Calu3 (cell line): Measurements from ENCODE around the gene NDUFA3. TPM values are rescaled to one million over a fixed set of nuclear protein-coding genes. Genes with fewer than 3 reads are reported as not detected.

ENCODE experiments used
- Bru-seq: library from RNA; stranded (reverse); fragments of 400-500 nt; gene quantifications from one replicate; lab custom pipeline; 2021; lab: Mats Ljungman, UMichigan
- BruChase-seq, 2 experiments: library from RNA; stranded (reverse); fragments of 400-500 nt; gene quantifications; one replicate each; lab custom pipeline; 2021; lab: Mats Ljungman, UMichigan
- BruUV-seq: library from RNA; stranded (reverse); fragments of 400-500 nt; replicated peaks from 2 replicates; lab custom pipeline; 2021; lab: Mats Ljungman, UMichigan
- CTCF ChIA-PET: fragments of 300-600 bp; sonication (Branson Sonifier 250); formaldehyde crosslinking; loops from one replicate; lab custom pipeline; 2022; ENCODE audit warnings: antibody characterized with exemption; lab: Charles Lee
- DNase-seq: peaks from one replicate; pipeline ENCODE4 v3.0.0; 2022
- H3K27ac Mint-ChIP-seq: one replicate; pipeline ENCODE4 v1.8.0; 2022; ENCODE audit warnings: mixed read lengths; ENCODE audit not compliant: unreplicated experiment
- H3K27me3 Mint-ChIP-seq: one replicate; pipeline ENCODE4 v1.8.0; 2022; ENCODE audit warnings: mixed read lengths; ENCODE audit not compliant: unreplicated experiment
- H3K36me3 Mint-ChIP-seq: one replicate; pipeline ENCODE4 v1.8.0; 2022; ENCODE audit warnings: mild to moderate bottlenecking, moderate library complexity, mixed read lengths; ENCODE audit not compliant: insufficient read depth, unreplicated experiment
- H3K4me1 Mint-ChIP-seq: one replicate; pipeline ENCODE4 v1.8.0; 2022; ENCODE audit warnings: mild to moderate bottlenecking, low read depth, mixed read lengths; ENCODE audit not compliant: unreplicated experiment
- H3K4me3 Mint-ChIP-seq: one replicate; pipeline ENCODE4 v1.8.0; 2022; ENCODE audit warnings: mild to moderate bottlenecking, low read depth, moderate library complexity, mixed read lengths; ENCODE audit not compliant: unreplicated experiment
- H3K9me3 Mint-ChIP-seq: one replicate; pipeline ENCODE4 v1.8.0; 2022; ENCODE audit warnings: low read depth, mixed read lengths; ENCODE audit not compliant: unreplicated experiment
- intact Hi-C: fragments of 100-400 bp; cut with micrococcal nuclease; formaldehyde crosslinking; loops from one replicate; pipeline ENCODE4 v1.10.0; 2022; ENCODE audit not compliant: unreplicated experiment
- long read RNA-seq: library from polyadenylated mRNA; stranded (forward); transcript quantifications from one replicate; pipeline ENCODE4 v2.0.0, GENCODE V29; 2022
- total RNA-seq: library from RNA; stranded (reverse); gene quantifications from 2 replicates; pipeline ENCODE4 v1.2.3, GENCODE V29; 2022
- TF ChIP-seq, protein P1 (sequence below): fragments of 200-600 bp; IDR thresholded peaks from one replicate; pipeline ENCODE4 v1.8.0; 2022; ENCODE audit warnings: antibody characterized with exemption; ENCODE audit not compliant: unreplicated experiment

Gene NDUFA3
- 228 and 255 TPM in 2 replicates for total RNA-seq
- Bru-seq, nascent RNA = percentile 78 among the genes with signal in this experiment
- percentile 90 among the genes with signal in this experiment for BruChase-seq, experiment 1, labeled RNA remaining after a 6-hour chase
- BruChase-seq, experiment 2, labeled RNA remaining after a 2-hour chase = percentile 86 among the genes with signal in this experiment
- long read RNA-seq, transcript NDUFA3-203 (4 exons, 338 nt) = minor isoform, 5 of 561 reads
- long read RNA-seq, transcript NDUFA3-214 (4 exons, 963 nt) = major isoform, 390 of 561 reads
- long read RNA-seq, transcript NDUFA3-213 (3 exons, 541 nt) = minor isoform, 23 of 561 reads
- long read RNA-seq, transcript NDUFA3-202 (5 exons, 435 nt) = minor isoform, 74 of 561 reads
- long read RNA-seq, partial matches to known transcripts = 10 of 561 reads
- long read RNA-seq, other reads (novel, unspliced or antisense) = 45 of 561 reads

GRCh38 chr19:54102421-54103169, at the start of gene NDUFA3:
Gene NDUFA3, plus strand, starts transcription at chr19:54102855. Its CDS starts 24 bp downstream, at chr19:54102879.
- TF ChIP-seq, protein P1, sequence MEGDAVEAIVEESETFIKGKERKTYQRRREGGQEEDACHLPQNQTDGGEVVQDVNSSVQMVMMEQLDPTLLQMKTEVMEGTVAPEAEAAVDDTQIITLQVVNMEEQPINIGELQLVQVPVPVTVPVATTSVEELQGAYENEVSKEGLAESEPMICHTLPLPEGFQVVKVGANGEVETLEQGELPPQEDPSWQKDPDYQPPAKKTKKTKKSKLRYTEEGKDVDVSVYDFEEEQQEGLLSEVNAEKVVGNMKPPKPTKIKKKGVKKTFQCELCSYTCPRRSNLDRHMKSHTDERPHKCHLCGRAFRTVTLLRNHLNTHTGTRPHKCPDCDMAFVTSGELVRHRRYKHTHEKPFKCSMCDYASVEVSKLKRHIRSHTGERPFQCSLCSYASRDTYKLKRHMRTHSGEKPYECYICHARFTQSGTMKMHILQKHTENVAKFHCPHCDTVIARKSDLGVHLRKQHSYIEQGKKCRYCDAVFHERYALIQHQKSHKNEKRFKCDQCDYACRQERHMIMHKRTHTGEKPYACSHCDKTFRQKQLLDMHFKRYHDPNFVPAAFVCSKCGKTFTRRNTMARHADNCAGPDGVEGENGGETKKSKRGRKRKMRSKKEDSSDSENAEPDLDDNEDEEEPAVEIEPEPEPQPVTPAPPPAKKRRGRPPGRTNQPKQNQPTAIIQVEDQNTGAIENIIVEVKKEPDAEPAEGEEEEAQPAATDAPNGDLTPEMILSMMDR = no peak
- H3K27ac Mint-ChIP-seq = peak within 1 kb of the TSS; percentile 83
- H3K4me1 Mint-ChIP-seq = peaks cover 7% of the 10 kb centered on the region
- CTCF ChIA-PET = no interaction called here
- peaks cover 39% of the 10 kb centered on the region for H3K36me3 Mint-ChIP-seq
- no peaks in the 10 kb centered on the region for H3K9me3 Mint-ChIP-seq
- peak; percentile 98 for DNase-seq
- TSS peak; percentile 91 for BruUV-seq
- peak within 1 kb of the TSS; percentile 99 for H3K4me3 Mint-ChIP-seq
- no peaks in the 10 kb centered on the region for H3K27me3 Mint-ChIP-seq
- intact Hi-C loops = no loop called here

DNA sequence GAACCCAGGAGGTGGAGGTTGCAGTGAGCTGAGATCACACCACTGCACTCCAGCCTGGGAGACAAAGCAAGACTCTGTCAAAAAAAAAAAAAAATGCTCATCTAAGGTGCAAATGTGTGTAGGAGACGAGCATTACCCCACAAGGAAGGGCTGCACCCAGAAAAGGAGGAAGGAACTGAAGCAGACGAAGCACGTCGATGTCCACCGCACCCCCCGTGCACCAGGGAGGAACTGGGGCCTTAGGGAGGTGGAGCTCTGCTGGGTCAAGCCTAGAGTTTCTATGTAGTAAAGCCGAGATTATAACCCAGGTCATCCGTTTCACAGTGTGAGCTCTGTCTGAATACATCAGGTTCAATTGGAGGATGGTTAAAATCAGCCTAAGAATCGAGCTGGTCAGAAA, 40.0 kb upstream of the NDUFA3 start:
- Mint-ChIP-seq H3K9me3 (no peaks in the 10 kb centered on the region), H3K27me3 (peaks cover 29% of the 10 kb centered on the region), H3K27ac (no peak overlapping the region), H3K36me3 (no peaks in the 10 kb centered on the region), H3K4me1 (no peaks in the 10 kb centered on the region), H3K4me3 (no peak overlapping the region)
- DNase-seq = no peak
- TF ChIP-seq, protein P1 = no peak
- CTCF ChIA-PET = no interaction called here
- BruUV-seq = no TSS peak
- intact Hi-C loops = no loop called here

DNA sequence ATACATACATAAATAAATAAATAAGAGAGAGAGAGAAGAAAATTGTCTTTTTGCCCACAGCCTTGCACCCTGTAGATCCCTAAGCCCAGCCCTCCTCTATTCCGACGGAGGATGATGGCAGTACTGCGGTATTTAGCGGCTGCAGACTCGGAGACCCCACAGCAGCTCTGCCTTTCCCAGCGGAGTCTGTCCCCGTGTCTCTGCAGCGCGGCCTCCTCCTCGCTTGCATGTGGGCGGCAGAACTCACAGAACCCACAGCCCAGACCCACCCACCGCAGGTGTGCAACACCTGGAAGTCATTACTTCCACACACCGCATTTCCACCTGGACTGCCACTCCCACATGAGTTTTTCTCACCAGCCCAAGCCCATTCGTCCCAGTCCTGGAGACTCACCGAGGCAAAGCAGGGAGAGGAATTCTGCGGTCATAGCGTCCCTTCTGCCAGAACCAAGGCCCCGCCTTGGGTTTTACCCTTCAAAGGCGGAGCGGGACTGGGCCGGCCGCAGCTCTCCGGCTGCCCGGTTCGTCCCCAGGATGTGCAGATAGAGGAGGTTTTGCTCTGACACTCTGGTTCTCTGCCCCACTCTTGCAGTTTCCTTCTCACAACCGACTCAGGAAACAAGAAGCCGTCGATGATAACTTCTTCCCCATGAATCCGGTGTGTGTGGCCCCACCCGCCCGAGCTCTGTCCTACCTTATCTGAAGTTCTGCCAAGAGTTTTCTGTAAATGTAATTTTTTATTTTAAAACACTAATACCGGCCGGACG, 39.1 kb upstream of the NDUFA3 start, which contains the start of gene VSTM1:
VSTM1 (minus strand) TSS at position 548 of the 767 bp plus-strand sequence; CDS start at position 428, 120 bp downstream.
- DNase-seq = no peak
- intact Hi-C loops = no loop called here
- no TSS peak for BruUV-seq
- Mint-ChIP-seq H3K9me3 (no peaks in the 10 kb centered on the region), H3K4me1 (no peaks in the 10 kb centered on the region), H3K36me3 (no peaks in the 10 kb centered on the region), H3K27me3 (peaks cover 29% of the 10 kb centered on the region), H3K27ac (no peak within 1 kb of the TSS), H3K4me3 (no peak within 1 kb of the TSS)
- TF ChIP-seq, protein P1 = no peak
- CTCF ChIA-PET = no interaction called here

- Mint-ChIP-seq H3K36me3 (peaks cover 5% of the 10 kb centered on the region), H3K9me3 (peaks cover 4% of the 10 kb centered on the region), H3K4me3 (no peak overlapping the region), H3K27me3 (peaks cover 15% of the 10 kb centered on the region), H3K4me1 (no peaks in the 10 kb centered on the region), H3K27ac (no peak overlapping the region)
- DNase-seq = no peak
- CTCF ChIA-PET = no interaction called here
- TF ChIP-seq, protein P1 = no peak
- no TSS peak for BruUV-seq
- intact Hi-C loops = no loop called here
Observed at GRCh38 chr19:54069470-54069869, 33.2 kb upstream of the NDUFA3 start.
